HL-60/S4 (cell line): ENCODE measurements around the gene LFNG.

Source experiments
- in situ Hi-C: fragments of 300-500 bp; cut with MboI; formaldehyde crosslinking; loops from 2 replicates; pipeline ENCODE4 v1.14.3; 2022; ENCODE audit warnings: low sequenced_read_pairs

LFNG gene

GRCh38 chr7:2519119-2519930, at the start of gene LFNG:
Gene LFNG, plus strand, starts transcription at chr7:2519774. Its CDS starts 88 bp downstream, at chr7:2519862.
- in situ Hi-C loops = no loop called here

GRCh38 chr7:2470204-2471021, 49.2 kb upstream of the LFNG start:
- in situ Hi-C loops = no loop called here

GRCh38 chr7:2471022-2471329, 48.6 kb upstream of the LFNG start:
- in situ Hi-C loops = no loop called here

GRCh38 chr7:2471396-2471795, 48.2 kb upstream of the LFNG start:
- in situ Hi-C loops = no loop called here

GRCh38 chr7:2472739-2473138, 46.8 kb upstream of the LFNG start:
- in situ Hi-C loops = no loop called here

GRCh38 chr7:2473496-2474180, 45.9 kb upstream of the LFNG start:
- in situ Hi-C loops = no loop called here

GRCh38 chr7:2474224-2474623, 45.4 kb upstream of the LFNG start:
- in situ Hi-C loops = no loop called here

GRCh38 chr7:2474813-2475677, 44.5 kb upstream of the LFNG start:
- in situ Hi-C loops = no loop called here

- in situ Hi-C loops = no loop called here
Observed at GRCh38 chr7:2475678-2476015, 43.9 kb upstream of the LFNG start.

GRCh38 chr7:2476298-2476697, 43.3 kb upstream of the LFNG start, which contains the start of gene GRIFIN:
Gene GRIFIN, minus strand, starts transcription at chr7:2476398. Its CDS starts 15 bp downstream, at chr7:2476383.
- in situ Hi-C loops = no loop called here

- in situ Hi-C loops = no loop called here
Observed at GRCh38 chr7:2476776-2477446, 42.7 kb upstream of the LFNG start.

- in situ Hi-C loops = no loop called here
Observed at GRCh38 chr7:2477447-2478398, 41.9 kb upstream of the LFNG start.

GRCh38 chr7:2478399-2478785, 41.2 kb upstream of the LFNG start:
- in situ Hi-C loops = no loop called here

- in situ Hi-C loops = no loop called here
Observed at GRCh38 chr7:2478800-2479199, 40.8 kb upstream of the LFNG start.

- in situ Hi-C loops = no loop called here
Observed at GRCh38 chr7:2479276-2480069, 40.1 kb upstream of the LFNG start.

- in situ Hi-C loops = no loop called here
Observed at GRCh38 chr7:2480070-2480408, 39.5 kb upstream of the LFNG start.

GRCh38 chr7:2481195-2481594, 38.4 kb upstream of the LFNG start:
- in situ Hi-C loops = no loop called here

GRCh38 chr7:2482725-2483451, 36.7 kb upstream of the LFNG start:
- in situ Hi-C loops = no loop called here
